ENCODE results near the gene GALT. TPM values are rescaled to one million over a fixed set of nuclear protein-coding genes. Genes with fewer than 3 reads are reported as not detected.

GALT gene
- total and polyA plus RNA-seq, 2 of the 13 experiments (the other 11 are each of a cell fraction or from before 2014, with no cell fraction given): 40.4 to 46.3 TPM

- TF ChIP-seq DNMT1 (CRISPR knock-in tag; IDR thresholded peaks at IDR 0.05) (no peak), MTERF4 (CRISPR knock-in tag; IDR thresholded peaks at IDR 0.05) (no peak), ZUFSP (CRISPR knock-in tag; IDR thresholded peaks at IDR 0.05; ENCODE audit: borderline replicate concordance) (no peak), NBN (conservative IDR thresholded peaks at IDR 0.05) (no peak), ZNF781 (CRISPR knock-in tag; IDR thresholded peaks at IDR 0.05; ENCODE audit: borderline replicate concordance, not compliant biosample characterization) (no peak), GRHL1 (CRISPR knock-in tag; conservative IDR thresholded peaks at IDR 0.05) (no peak), ZNF879 (CRISPR knock-in tag; IDR thresholded peaks at IDR 0.05) (no peak), TEAD2 (CRISPR knock-in tag; IDR thresholded peaks at IDR 0.05) (no peak), FOSL2 (CRISPR knock-in tag; IDR thresholded peaks at IDR 0.05) (no peak), ETV6 (CRISPR knock-in tag; conservative IDR thresholded peaks at IDR 0.05) (no peak), SMAD1 (CRISPR knock-in tag; IDR thresholded peaks at IDR 0.05; ENCODE audit: borderline replicate concordance, low read depth) (no peak), KLF16 (CRISPR knock-in tag; IDR thresholded peaks at IDR 0.05) (peak in 1 of 2 experiments; percentile 57; a peak in 1 of 4 replicates), ZFP37 (CRISPR knock-in tag; IDR thresholded peaks at IDR 0.05; ENCODE audit: borderline replicate concordance) (no peak), GATAD2A (CRISPR knock-in tag; IDR thresholded peaks at IDR 0.05) (peak; percentile 56; the same call in 1 of the 2 replicates), ZKSCAN8 (CRISPR knock-in tag; IDR thresholded peaks at IDR 0.05; ENCODE audit: borderline replicate concordance) (no peak), JDP2 (CRISPR knock-in tag; IDR thresholded peaks at IDR 0.05; ENCODE audit: borderline replicate concordance) (no peak), POLR2G (IDR thresholded peaks at IDR 0.05; ENCODE audit: low read depth, low read length) (no peak), ZNF12 (CRISPR knock-in tag; IDR thresholded peaks at IDR 0.05) (no peak), ZNF646 (CRISPR knock-in tag; IDR thresholded peaks at IDR 0.05) (no peak), RFXANK (CRISPR knock-in tag; IDR thresholded peaks at IDR 0.05) (no peak), SAP130 (CRISPR knock-in tag; IDR thresholded peaks at IDR 0.05; ENCODE audit: low read depth) (no peak)
These were observed 28.7 kb downstream of the GALT start (continued) for GRCh38 chr9:34675048-34675714.

All from HepG2 (cell line).